ENCODE data around the gene MCFD2.

Gene MCFD2

GRCh38 chr2:46942143-46942526, 26.5 kb upstream of the MCFD2 start:
- peak; percentile 44 for DNase-seq
- in situ Hi-C loops (cut with MboI; ENCODE audit: low pct_unique_long_range_greater_than_20kb, low sequenced_read_pairs): no loop called here

GRCh38 chr2:46939626-46940359, 24.2 kb upstream of the MCFD2 start:
- DNase-seq: peak; percentile 25
- in situ Hi-C loops (cut with MboI; ENCODE audit: low pct_unique_long_range_greater_than_20kb, low sequenced_read_pairs): no loop called here

DNA sequence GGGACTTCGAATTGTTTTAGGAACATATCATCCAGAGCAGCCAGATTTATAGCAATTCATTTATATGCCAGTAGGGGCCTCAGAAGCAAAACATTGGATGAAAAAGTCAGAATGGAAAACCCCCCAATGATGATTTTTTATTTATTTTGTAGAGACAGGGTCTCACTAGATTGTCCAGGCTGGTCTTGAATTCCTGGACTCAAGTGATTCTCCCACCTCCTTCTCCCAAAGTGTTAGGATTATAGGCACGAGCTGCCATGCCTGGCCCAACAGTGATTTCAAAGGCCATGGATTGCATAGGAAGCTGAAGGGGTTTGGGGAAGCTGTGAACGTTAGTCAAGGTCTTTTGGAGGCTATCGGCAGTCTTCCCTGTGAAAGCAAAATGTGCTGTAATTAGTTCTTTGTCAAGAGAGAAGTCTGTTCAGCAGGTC, 21.9 kb upstream of the MCFD2 start:
- in situ Hi-C loops (cut with MboI; ENCODE audit: low pct_unique_long_range_greater_than_20kb, low sequenced_read_pairs): no loop called here

GRCh38 chr2:46936566-46936965, 21.0 kb upstream of the MCFD2 start:
- DNase-seq: no peak
- in situ Hi-C loops (cut with MboI; ENCODE audit: low pct_unique_long_range_greater_than_20kb, low sequenced_read_pairs): no loop called here

More for the DNA sequence above, 21.9 kb upstream of the MCFD2 start:
- no peak for DNase-seq

GRCh38 chr2:46935071-46935470, 19.5 kb upstream of the MCFD2 start:
- in situ Hi-C loops (cut with MboI; ENCODE audit: low pct_unique_long_range_greater_than_20kb, low sequenced_read_pairs): no loop called here

GRCh38 chr2:46929612-46930011, 14.0 kb upstream of the MCFD2 start:
- in situ Hi-C loops (cut with MboI; ENCODE audit: low pct_unique_long_range_greater_than_20kb, low sequenced_read_pairs): no loop called here
- no peak for DNase-seq

More at GRCh38 chr2:46935071-46935470, 19.5 kb upstream of the MCFD2 start:
- no peak for DNase-seq

DNA sequence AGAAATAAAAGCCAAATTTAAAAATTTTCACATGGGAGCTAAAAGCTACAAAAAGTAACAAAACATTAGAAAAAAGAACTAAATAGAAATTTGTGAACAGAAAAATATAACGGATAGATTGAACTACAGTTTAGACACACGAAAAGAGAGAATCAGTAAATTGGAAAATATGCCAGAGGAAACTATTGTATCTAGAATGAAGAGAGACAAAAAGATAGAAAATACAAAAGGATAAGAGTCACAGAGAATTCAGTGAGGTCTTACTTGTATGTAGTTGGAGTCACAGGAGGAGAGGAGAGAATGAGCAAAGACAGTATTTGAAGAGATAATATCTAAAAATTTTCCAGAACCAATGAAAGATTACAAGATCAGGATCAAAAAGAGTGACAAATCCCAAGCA, 11.3 kb upstream of the MCFD2 start:
- in situ Hi-C loops (cut with MboI; ENCODE audit: low pct_unique_long_range_greater_than_20kb, low sequenced_read_pairs): no loop called here
- no peak for DNase-seq

DNA sequence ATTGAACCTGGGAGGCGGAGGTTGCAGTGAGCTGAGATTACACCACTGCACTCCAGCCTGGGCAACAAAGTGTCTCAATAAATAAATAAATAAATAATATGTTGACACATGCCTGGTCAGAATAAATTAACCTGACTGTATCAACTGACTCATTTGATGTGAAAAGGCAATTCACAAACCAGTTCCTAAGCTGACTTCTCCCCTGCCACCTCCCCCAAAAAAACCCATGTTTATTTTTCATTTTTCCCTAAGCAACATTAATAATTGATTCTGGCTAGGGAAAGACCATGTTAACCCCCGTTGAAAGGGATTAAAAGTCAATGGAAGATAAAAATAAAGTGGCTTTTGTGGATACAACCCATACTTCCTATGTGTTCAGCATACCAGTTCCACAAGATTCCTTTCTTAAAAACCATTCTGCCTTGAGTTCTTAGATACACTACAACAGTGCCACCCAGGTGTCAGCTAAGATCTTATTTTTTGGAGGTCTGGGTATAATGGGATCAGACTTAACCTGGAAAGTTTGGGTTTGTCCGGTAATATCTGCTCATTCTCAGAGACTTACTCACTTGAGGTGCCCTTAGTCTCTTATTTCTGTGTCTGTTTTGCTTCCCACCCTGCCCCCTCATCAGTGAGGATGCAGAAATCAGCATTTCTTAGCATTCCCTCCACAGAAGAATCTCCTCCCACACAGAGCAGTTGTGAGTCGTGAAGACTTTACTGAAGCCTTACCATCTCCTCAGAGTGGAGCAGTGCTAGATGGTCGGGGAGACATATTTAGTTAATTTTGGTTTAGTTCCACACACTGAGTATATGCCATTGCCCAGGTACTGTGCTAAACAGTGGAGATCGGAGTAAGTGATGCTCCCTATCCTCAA, 10.1 kb upstream of the MCFD2 start:
- in situ Hi-C loops (cut with MboI; ENCODE audit: low pct_unique_long_range_greater_than_20kb, low sequenced_read_pairs): no loop called here
- no peak for DNase-seq

DNA sequence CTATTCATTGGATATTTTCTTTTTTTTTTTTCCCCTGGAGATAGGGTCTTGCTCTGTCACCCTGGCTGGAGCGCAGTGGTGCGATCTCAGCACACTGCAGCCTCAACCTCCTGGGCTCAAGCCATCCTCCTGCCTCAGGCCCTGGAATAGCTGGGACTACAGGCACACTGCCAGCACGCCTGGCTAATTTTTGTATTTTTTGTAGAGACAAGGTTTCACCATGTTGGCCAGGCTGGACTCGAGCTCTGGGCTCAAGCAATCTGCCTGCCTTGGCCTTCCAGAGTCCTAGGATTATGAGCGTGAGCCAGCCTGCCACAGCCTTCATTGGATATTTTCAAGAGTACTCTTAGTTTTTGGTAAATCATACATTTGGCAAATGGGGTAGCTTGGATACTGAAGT, 9.0 kb upstream of the MCFD2 start:
- in situ Hi-C loops (cut with MboI; ENCODE audit: low pct_unique_long_range_greater_than_20kb, low sequenced_read_pairs): no loop called here
- DNase-seq: no peak

DNA sequence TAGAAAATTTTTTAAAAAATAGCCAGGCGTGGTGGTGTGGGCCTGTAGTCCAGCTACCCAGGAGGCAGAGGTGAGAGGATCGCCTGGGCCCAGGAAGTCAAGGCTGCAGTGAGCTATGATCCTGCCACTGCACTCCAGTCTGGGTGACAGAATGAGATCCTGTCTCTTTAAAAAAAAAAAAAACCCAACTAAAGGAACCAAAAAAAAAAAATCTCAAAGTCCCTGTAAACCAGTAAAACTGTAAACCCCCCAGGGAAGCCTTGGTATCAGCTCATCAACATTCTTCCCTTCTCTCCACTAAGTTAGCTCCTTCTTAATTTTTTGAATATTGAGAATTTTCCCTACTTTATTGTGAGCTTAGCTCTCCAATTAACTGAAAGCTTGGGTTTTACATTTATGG, 8.4 kb upstream of the MCFD2 start:
- no peak for DNase-seq
- in situ Hi-C loops (cut with MboI; ENCODE audit: low pct_unique_long_range_greater_than_20kb, low sequenced_read_pairs): no loop called here

DNA sequence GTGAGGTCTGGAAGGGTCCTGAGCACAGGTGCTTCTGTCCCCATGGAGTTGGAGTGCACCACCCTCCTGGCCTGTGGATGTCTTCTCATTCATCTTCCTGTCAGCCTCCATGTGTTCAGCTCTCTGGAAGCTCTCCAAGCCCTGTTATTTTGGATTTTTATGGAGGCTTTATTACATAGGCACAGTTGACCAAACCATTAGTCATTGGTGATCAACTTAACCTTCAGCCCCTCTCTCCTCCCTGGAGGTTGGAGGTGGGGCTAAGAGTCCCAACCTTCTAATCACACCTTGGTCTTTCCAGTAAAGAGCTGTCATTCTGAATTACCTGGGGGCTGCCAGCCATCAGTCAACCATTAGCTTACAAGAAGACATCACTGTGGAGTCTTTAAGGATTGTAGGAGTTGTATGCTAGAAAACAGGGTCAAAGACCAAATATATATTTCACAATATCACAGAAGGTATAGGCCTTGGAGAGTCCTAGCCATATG, 7.5 kb upstream of the MCFD2 start:
- DNase-seq: no peak
- in situ Hi-C loops (cut with MboI; ENCODE audit: low pct_unique_long_range_greater_than_20kb, low sequenced_read_pairs): no loop called here

- DNase-seq: no peak
- in situ Hi-C loops (cut with MboI; ENCODE audit: low pct_unique_long_range_greater_than_20kb, low sequenced_read_pairs): no loop called here
Observed at GRCh38 chr2:46922606-46923005, 7.0 kb upstream of the MCFD2 start.

GRCh38 chr2:46921676-46922448, 6.3 kb upstream of the MCFD2 start:
- in situ Hi-C loops (cut with MboI; ENCODE audit: low pct_unique_long_range_greater_than_20kb, low sequenced_read_pairs): no loop called here
- DNase-seq: no peak

DNA sequence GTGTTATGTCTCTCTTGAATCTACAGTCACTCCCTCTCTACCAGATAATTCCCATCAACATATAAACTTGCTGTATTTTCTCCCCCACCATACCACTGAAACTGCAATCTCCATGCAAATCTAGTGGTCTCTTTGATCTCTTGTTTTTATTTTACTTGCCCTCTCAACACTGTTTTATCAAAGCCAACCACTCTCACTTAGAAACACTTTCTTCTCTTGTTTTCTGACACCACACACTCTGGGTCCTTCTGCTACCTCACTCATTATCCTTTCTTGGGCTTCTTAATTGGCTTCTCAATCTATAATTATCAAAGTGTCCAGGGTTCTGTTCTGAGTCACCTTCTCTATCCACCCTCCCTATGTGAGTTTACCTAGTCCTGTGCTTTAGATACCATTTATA, 2.0 kb upstream of the MCFD2 start:
- no peak for DNase-seq
- in situ Hi-C loops (cut with MboI; ENCODE audit: low pct_unique_long_range_greater_than_20kb, low sequenced_read_pairs): no loop called here

- in situ Hi-C loops (cut with MboI; ENCODE audit: low pct_unique_long_range_greater_than_20kb, low sequenced_read_pairs): no loop called here
- DNase-seq: peak; percentile 90
Observed at GRCh38 chr2:46915811-46916630, 415 bp upstream of the MCFD2 start.

- in situ Hi-C loops (cut with MboI; ENCODE audit: low pct_unique_long_range_greater_than_20kb, low sequenced_read_pairs): no loop called here
- no peak for DNase-seq
Observed at GRCh38 chr2:46914578-46915230, 902 bp downstream of the MCFD2 start.

GRCh38 chr2:46913471-46914381, 1.9 kb downstream of the MCFD2 start:
- peak; percentile 47 for DNase-seq
- in situ Hi-C loops (cut with MboI; ENCODE audit: low pct_unique_long_range_greater_than_20kb, low sequenced_read_pairs): no loop called here

Data from KBM-7 (cell line).